Spleen (tissue), 11 donors: ENCODE measurements around the gene CYP24A1. TPM values are rescaled to one million over a fixed set of nuclear protein-coding genes. Genes with fewer than 3 reads are reported as not detected.

ENCODE experiments used
- DNase-seq: peaks from one replicate; pipeline ENCODE4 v3.0.0-alpha.2; 2020
- H3K27ac ChIP-seq, 8 donors: fragments of 200-600 bp; sonication (generic) in 7 of 8; 1 replicate in 4 of 8; 2 replicates in 4 of 8; pipeline versions ENCODE4 v1.5.0 to v1.8.0; 2016 to 2021; ENCODE audit warnings: inconsistent platforms in 4 of 8, mild to moderate bottlenecking in 4 of 8, moderate library complexity in 1 of 8
- H3K27me3 ChIP-seq, 7 donors: fragments of 200-600 bp; sonication (generic) in 6 of 7; replicated peaks in 1 of 7; 1 replicate in 4 of 7; 2 replicates in 3 of 7; pipeline versions ENCODE4 v1.5.0 to v1.8.0; 2016 to 2021; ENCODE audit warnings: inconsistent platforms in 3 of 7, mild to moderate bottlenecking in 1 of 7
- H3K36me3 ChIP-seq, 6 donors: fragments of 200-600 bp; sonication (generic) in 5 of 6; 1 replicate in 4 of 6; 2 replicates in 2 of 6; pipeline versions ENCODE4 v1.5.0 to v1.8.0; 2016 to 2021; ENCODE audit warnings: inconsistent platforms in 2 of 6
- H3K4me1 ChIP-seq, 6 donors: fragments of 200-600 bp; sonication (generic) in 5 of 6; 1 replicate in 3 of 6; 2 replicates in 3 of 6; pipeline versions ENCODE4 v1.5.0 to v1.8.0; 2016 to 2021; ENCODE audit warnings: inconsistent platforms in 3 of 6
- H3K4me3 ChIP-seq, 8 donors: fragments of 200-600 bp; sonication (generic) in 7 of 8; 1 replicate in 4 of 8; 2 replicates in 4 of 8; pipeline versions ENCODE4 v1.5.0 to v1.8.0; 2016 to 2021; ENCODE audit warnings: inconsistent platforms in 4 of 8, mild to moderate bottlenecking in 4 of 8, moderate library complexity in 2 of 8
- H3K9me3 ChIP-seq, 8 donors: fragments of 200-600 bp; sonication (generic) in 7 of 8; 1 replicate in 4 of 8; 2 replicates in 4 of 8; pipeline versions ENCODE4 v1.5.0 to v1.8.0; 2016 to 2021; ENCODE audit warnings: inconsistent platforms in 4 of 8
- CTCF ChIP-seq, 11 experiments: fragments of 200-600 bp in 7 of 11; fragments of 450-650 bp in 4 of 11; sonication (generic) in 4 of 11; IDR thresholded peaks in 8 of 11; conservative IDR thresholded peaks in 3 of 11; 1 replicate in 7 of 11; 2 replicates in 4 of 11; pipeline versions ENCODE4 v1.4.0 to v1.8.0; 2016 to 2021; ENCODE audit warnings: antibody characterized with exemption in 11 of 11, inconsistent platforms in 4 of 11, mild to moderate bottlenecking in 1 of 11
- POLR2A ChIP-seq, 3 donors: fragments of 450-650 bp; IDR thresholded peaks; one replicate each; pipeline ENCODE4 v1.5.1; 2017; ENCODE audit warnings: antibody characterized with exemption in 3 of 3, mild to moderate bottlenecking in 1 of 3
- POLR2AphosphoS5 ChIP-seq, 3 donors: sonication (generic); formaldehyde crosslinking; IDR thresholded peaks; one replicate each; pipeline ENCODE4 v1.5.1; 2017; ENCODE audit warnings: antibody characterized with exemption in 3 of 3
- WGBS, 5 donors: extraction: QIAGEN DNeasy Blood & Tissue Kit in 3 of 5; methylation state at CpG; one replicate each; pipeline versions ENCODE4 v1.1.5 to v1.1.7; 2013 to 2018; 5-methylcytosine and 5-hydroxymethylcytosine counted together
- intact Hi-C: fragments of 100-400 bp; cut with DNase I; formaldehyde crosslinking; loops from one replicate; pipeline ENCODE4 v1.15.0; 2023; ENCODE audit warnings: low total_unique reads
- polyA plus RNA-seq, 3 donors: library from polyadenylated mRNA; stranded (reverse); fragments of 200-250 nt; gene quantifications; one replicate each; pipeline ENCODE4 v1.2.1, GENCODE V29; 2013
- total RNA-seq, 7 donors: library from RNA; depleted of rRNA in 3 of 7; stranded (reverse); fragments of >200 nt in 3 of 7; fragmentation: NEBNext Ultra II Directional in 4 of 7; extraction: Animal tissue kit (Norgen Biotek cat#: 25700) in 4 of 7; gene quantifications; one replicate each; pipeline versions ENCODE4 v1.1.0 to v1.2.1, GENCODE V29; 2016 to 2021
- donor health status: healthy with polysubstance abuse.
- donor health status: DM: no; HTN: no; CAD: no; lungs with moderate emphysema.
- donor health status: DM: no; HTN: no; CAD: no.
- donor health status: Bipolar disorder and iron deficiency.
- donor health status: healthy.
- donor health status: DM: no; HTN: no; CAD: no.
- donor health status: DM: yes; HTN: yes; CAD: no.

The CYP24A1 gene
- total and polyA plus RNA-seq, 10 donors, result not detected

- peaks cover 0 to 9% (median 0%) of the 10 kb centered on the region in 8 donors for H3K9me3 ChIP-seq
- intact Hi-C loops, result no loop called here
- no peak overlapping the region for H3K4me3 ChIP-seq
- peaks cover 0 to 37% (median 0%) of the 10 kb centered on the region in 7 donors for H3K27me3 ChIP-seq
- TF ChIP-seq POLR2A (IDR thresholded peaks at IDR 0.05), result no peak
- no peak for TF ChIP-seq POLR2AphosphoS5 (IDR thresholded peaks at IDR 0.05)
- no peak for TF ChIP-seq CTCF (IDR thresholded peaks at IDR 0.05 in 8 of 11, conservative IDR thresholded peaks at IDR 0.05 in 3 of 11)
- H3K27ac ChIP-seq, result no peak overlapping the region
- no peak for DNase-seq
- 85 to 97% (median 92%) methylated on average over 3 of the region's 3 CpGs for WGBS, 5 donors
- no peaks in the 10 kb centered on the region for H3K36me3 ChIP-seq
- H3K4me1 ChIP-seq, result no peaks in the 10 kb centered on the region
These were observed 33.3 kb downstream of the CYP24A1 start for GRCh38 chr20:54140486-54140885.

GRCh38 chr20:54140067-54140466 is 33.7 kb downstream of the CYP24A1 start:
- TF ChIP-seq POLR2A (IDR thresholded peaks at IDR 0.05), result no peak
- no peak for TF ChIP-seq CTCF (IDR thresholded peaks at IDR 0.05 in 8 of 11, conservative IDR thresholded peaks at IDR 0.05 in 3 of 11)
- peaks cover 0 to 37% (median 0%) of the 10 kb centered on the region in 7 donors for H3K27me3 ChIP-seq
- H3K9me3 ChIP-seq, result peaks cover 0 to 12% (median 0%) of the 10 kb centered on the region in 8 donors
- intact Hi-C loops, result no loop called here
- H3K4me3 ChIP-seq, result no peak overlapping the region
- H3K36me3 ChIP-seq, result no peaks in the 10 kb centered on the region
- 87 to 94% (median 89%) methylated on average over 6 of the region's 6 CpGs for WGBS, 5 donors
- H3K27ac ChIP-seq, result no peak overlapping the region
- H3K4me1 ChIP-seq, result no peaks in the 10 kb centered on the region
- no peak for DNase-seq

GRCh38 chr20:54139188-54139587 is 34.6 kb downstream of the CYP24A1 start:
- Histone ChIP-seq H3K36me3 (no peaks in the 10 kb centered on the region), H3K4me3 (no peak overlapping the region), H3K27ac (no peak overlapping the region), H3K27me3 (peaks cover 0 to 41% (median 0%) of the 10 kb centered on the region in 7 donors), H3K4me1 (no peaks in the 10 kb centered on the region), H3K9me3 (peaks cover 0 to 12% (median 0%) of the 10 kb centered on the region in 8 donors)
- 79 to 93% (median 89%) methylated on average over 7 of the region's 7 CpGs for WGBS, 5 donors
- no peak for DNase-seq
- intact Hi-C loops, result no loop called here
- no peak for TF ChIP-seq POLR2A (IDR thresholded peaks at IDR 0.05)
- TF ChIP-seq CTCF (IDR thresholded peaks at IDR 0.05 in 8 of 11, conservative IDR thresholded peaks at IDR 0.05 in 3 of 11), result no peak
- TF ChIP-seq POLR2AphosphoS5 (IDR thresholded peaks at IDR 0.05), result no peak

GRCh38 chr20:54138427-54138826 is 35.4 kb downstream of the CYP24A1 start:
- intact Hi-C loops, result no loop called here
- Histone ChIP-seq H3K4me3 (no peak overlapping the region), H3K27ac (no peak overlapping the region), H3K4me1 (no peaks in the 10 kb centered on the region), H3K27me3 (peaks cover 0 to 41% (median 0%) of the 10 kb centered on the region in 7 donors), H3K9me3 (peaks cover 0 to 12% (median 0%) of the 10 kb centered on the region in 8 donors), H3K36me3 (no peaks in the 10 kb centered on the region)
- 75 to 87% (median 80%) methylated on average over 2 of the region's 2 CpGs for WGBS, 5 donors
- no peak for DNase-seq
- TF ChIP-seq CTCF (IDR thresholded peaks at IDR 0.05 in 8 of 11, conservative IDR thresholded peaks at IDR 0.05 in 3 of 11) (no peak), POLR2AphosphoS5 (IDR thresholded peaks at IDR 0.05) (no peak), POLR2A (IDR thresholded peaks at IDR 0.05) (no peak)
